HFF-Myc (cell line): ENCODE data around the gene MLX.

ENCODE experiments used
- DNase-seq: peaks from one replicate; pipeline ENCODE4 v3.0.0-alpha.2; 2011; ENCODE audit warnings: low read depth; ENCODE audit errors: extremely low read depth
- H3K4me3 ChIP-seq: replicated peaks from 2 replicates; pipeline ENCODE4 v1.5.1; 2011; ENCODE audit warnings: low read depth, mild to moderate bottlenecking, control low read depth, low read length
- TF ChIP-seq, protein P1 (sequence below): IDR thresholded peaks from 2 replicates; pipeline ENCODE4 v1.5.1; 2012; ENCODE audit warnings: mild to moderate bottlenecking, low read depth, low read length, control low read depth; ENCODE audit errors: missing control alignments

The MLX gene, protein sequence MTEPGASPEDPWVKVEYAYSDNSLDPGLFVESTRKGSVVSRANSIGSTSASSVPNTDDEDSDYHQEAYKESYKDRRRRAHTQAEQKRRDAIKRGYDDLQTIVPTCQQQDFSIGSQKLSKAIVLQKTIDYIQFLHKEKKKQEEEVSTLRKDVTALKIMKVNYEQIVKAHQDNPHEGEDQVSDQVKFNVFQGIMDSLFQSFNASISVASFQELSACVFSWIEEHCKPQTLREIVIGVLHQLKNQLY

GRCh38 chr17:42566883-42567573, at the start of gene MLX:
MLX (plus strand) TSS chr17:42567100; CDS start chr17:42567125, 25 bp downstream.
- H3K4me3 ChIP-seq: peak within 1 kb of the TSS; percentile 80
- DNase-seq: peak; percentile 61
- TF ChIP-seq, protein P1, sequence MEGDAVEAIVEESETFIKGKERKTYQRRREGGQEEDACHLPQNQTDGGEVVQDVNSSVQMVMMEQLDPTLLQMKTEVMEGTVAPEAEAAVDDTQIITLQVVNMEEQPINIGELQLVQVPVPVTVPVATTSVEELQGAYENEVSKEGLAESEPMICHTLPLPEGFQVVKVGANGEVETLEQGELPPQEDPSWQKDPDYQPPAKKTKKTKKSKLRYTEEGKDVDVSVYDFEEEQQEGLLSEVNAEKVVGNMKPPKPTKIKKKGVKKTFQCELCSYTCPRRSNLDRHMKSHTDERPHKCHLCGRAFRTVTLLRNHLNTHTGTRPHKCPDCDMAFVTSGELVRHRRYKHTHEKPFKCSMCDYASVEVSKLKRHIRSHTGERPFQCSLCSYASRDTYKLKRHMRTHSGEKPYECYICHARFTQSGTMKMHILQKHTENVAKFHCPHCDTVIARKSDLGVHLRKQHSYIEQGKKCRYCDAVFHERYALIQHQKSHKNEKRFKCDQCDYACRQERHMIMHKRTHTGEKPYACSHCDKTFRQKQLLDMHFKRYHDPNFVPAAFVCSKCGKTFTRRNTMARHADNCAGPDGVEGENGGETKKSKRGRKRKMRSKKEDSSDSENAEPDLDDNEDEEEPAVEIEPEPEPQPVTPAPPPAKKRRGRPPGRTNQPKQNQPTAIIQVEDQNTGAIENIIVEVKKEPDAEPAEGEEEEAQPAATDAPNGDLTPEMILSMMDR: no peak

DNA sequence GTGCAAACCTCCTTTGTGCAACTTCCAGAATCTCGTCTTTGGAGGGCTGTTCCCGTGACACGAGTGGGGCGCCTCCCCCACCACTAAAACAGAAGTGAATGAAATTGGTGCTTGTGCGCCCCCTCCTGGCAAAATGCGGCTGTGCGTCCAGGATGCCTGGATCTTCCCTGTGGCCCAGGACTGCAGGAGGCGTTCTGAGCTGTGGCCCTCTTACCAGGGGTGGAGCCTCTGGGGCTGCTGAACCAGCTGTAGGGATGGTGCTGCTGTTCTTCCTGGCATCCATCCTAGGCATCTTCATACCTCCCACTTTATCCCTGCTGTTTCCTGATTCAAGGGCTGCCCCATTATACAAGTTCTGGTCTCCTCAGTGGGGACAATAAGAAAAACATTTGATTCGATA, 49.4 kb upstream of the MLX start:
- TF ChIP-seq, protein P1: peak; percentile 97
- H3K4me3 ChIP-seq: no peak overlapping the region
- peak; percentile 80 for DNase-seq

- H3K4me3 ChIP-seq: no peak overlapping the region
- peak; percentile 95 for DNase-seq
Measured at GRCh38 chr17:42518046-42518754, 48.7 kb upstream of the MLX start.

DNA sequence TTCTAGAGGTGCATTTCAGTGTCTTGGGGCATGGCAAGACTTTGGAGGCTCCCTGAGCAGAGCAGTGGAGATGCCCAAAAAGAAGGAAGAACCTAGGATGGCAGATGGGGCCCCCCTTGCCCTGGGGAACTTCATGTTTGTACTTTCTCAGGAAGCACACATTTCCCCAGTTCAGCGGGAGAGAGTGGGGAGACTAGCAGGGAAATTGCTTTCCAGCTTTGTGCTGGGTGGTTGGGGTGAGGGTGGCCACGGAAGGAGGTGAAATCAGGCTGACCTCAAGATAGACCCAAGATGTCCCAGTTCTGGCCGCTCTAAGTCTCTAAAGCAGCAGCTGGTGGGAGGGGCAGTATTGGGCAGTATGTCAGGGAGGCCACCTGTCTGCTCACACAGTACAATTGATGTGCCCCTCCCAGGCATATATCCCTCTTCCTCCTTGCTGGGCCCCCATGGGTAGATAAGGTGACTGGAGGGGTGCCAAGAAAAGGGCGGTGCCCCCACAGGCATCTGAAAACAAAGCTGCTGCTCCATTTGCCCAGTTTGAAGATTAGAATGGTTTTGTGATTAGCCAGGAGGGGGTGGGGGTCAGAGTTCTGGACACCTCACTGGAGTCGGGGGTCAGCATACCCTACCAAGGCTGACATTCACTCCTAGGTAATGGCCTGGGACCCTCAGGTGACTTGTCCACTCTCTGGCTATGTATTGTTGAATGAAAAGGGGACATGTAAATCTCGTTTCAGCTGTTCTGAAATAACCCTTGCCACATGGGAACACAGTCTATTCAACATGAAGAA, 48.0 kb upstream of the MLX start:
- H3K4me3 ChIP-seq: no peak overlapping the region
- DNase-seq: no peak
- TF ChIP-seq, protein P1: no peak

More at GRCh38 chr17:42518046-42518754, 48.7 kb upstream of the MLX start:
- TF ChIP-seq, protein P1: no peak

- no peak overlapping the region for H3K4me3 ChIP-seq
- peak; percentile 99 for DNase-seq
- TF ChIP-seq, protein P1: no peak
Measured at GRCh38 chr17:42519546-42520491, 47.1 kb upstream of the MLX start.

GRCh38 chr17:42520540-42520951, 46.4 kb upstream of the MLX start:
- DNase-seq: no peak
- H3K4me3 ChIP-seq: no peak overlapping the region
- TF ChIP-seq, protein P1: peak; percentile 34
